Right lobe of liver (tissue), 6 donors: ENCODE results near the gene ERCC6. TPM values are rescaled to one million over a fixed set of nuclear protein-coding genes. Genes with fewer than 3 reads are reported as not detected.

ENCODE experiments used
- ATAC-seq, 4 donors: fragments of 200-7000 bp; cut with Tn5 transposase; one replicate each; pipeline ENCODE4 v1.9.1; 2020; ENCODE audit warnings: mild to moderate bottlenecking in 4 of 4, moderate library complexity in 4 of 4
- DNase-seq, 3 donors: peaks; one replicate each; pipeline ENCODE4 v3.0.0-alpha.2; 2020
- H3K27ac ChIP-seq, 3 donors: fragments of 200-600 bp; one replicate each; pipeline ENCODE4 v1.8.0; 2022
- H3K27me3 ChIP-seq, 2 donors: fragments of 200-600 bp; one replicate each; pipeline ENCODE4 v1.8.0; 2022
- H3K36me3 ChIP-seq, 4 donors: fragments of 200-600 bp; sonication (generic) in 1 of 4; one replicate each; pipeline versions ENCODE4 v1.5.1 to v1.8.0; 2017 to 2022; ENCODE audit warnings: control low read depth in 1 of 4
- H3K4me1 ChIP-seq, 4 donors: fragments of 200-600 bp; sonication (generic) in 1 of 4; one replicate each; pipeline versions ENCODE4 v1.5.1 to v1.8.0; 2017 to 2022; ENCODE audit warnings: control low read depth in 1 of 4
- H3K4me3 ChIP-seq, 3 donors: fragments of 200-600 bp; one replicate each; pipeline ENCODE4 v1.8.0; 2022
- H3K9me3 ChIP-seq, 4 donors: fragments of 200-600 bp; sonication (generic) in 1 of 4; one replicate each; pipeline versions ENCODE4 v1.5.1 to v1.8.0; 2017 to 2022; ENCODE audit warnings: control low read depth in 1 of 4
- CTCF ChIP-seq, 4 donors: fragments of 200-600 bp in 3 of 4; fragments of 450-650 bp in 1 of 4; IDR thresholded peaks; one replicate each; pipeline versions ENCODE4 v1.5.1 to v1.8.0; 2016 to 2022; ENCODE audit warnings: antibody characterized with exemption in 4 of 4, mild to moderate bottlenecking in 2 of 4
- POLR2A ChIP-seq: fragments of 450-650 bp; IDR thresholded peaks from one replicate; pipeline ENCODE4 v1.6.1; 2017; ENCODE audit warnings: antibody characterized with exemption, mild to moderate bottlenecking
- WGBS: methylation state at CpG from one replicate; pipeline ENCODE4 v1.1.6; 2018; ENCODE audit warnings: low coverage, low lambda C conversion rate; ENCODE audit not compliant: insufficient coverage; ENCODE audit errors: missing lambda C conversion rate; 5-methylcytosine and 5-hydroxymethylcytosine counted together
- intact Hi-C, 2 donors: fragments of 100-400 bp; cut with DNase I; formaldehyde crosslinking; loops; one replicate each; pipeline versions ENCODE4 v1.11.2 to v1.14.1; 2022
- total RNA-seq, 6 experiments: library from RNA; depleted of rRNA in 2 of 6; stranded (reverse); fragments of >200 nt in 2 of 6; fragmentation: NEBNext Ultra II Directional in 3 of 6; extraction: Animal tissue kit (Norgen Biotek cat#: 25700) in 3 of 6; gene quantifications; one replicate each; pipeline versions ENCODE4 v1.1.0 to v1.2.4, GENCODE V29; 2016 to 2023
- donor health status: DM: no; HTN: yes; CAD: no.
- donor health status: DM: no; HTN: no; CAD: no.
- donor health status: DM: no; HTN: no; CAD: no.
- donor health status: DM: no; HTN: yes; CAD: no.
- donor health status: DM: no; HTN: yes; CAD: no.

Gene ERCC6
- total RNA-seq, 6 experiments from 2014 or later, result 7.3 to 16.8 (median 10.6) TPM

- intact Hi-C loops, result no loop called here
- no peaks in the 10 kb centered on the region for H3K27me3 ChIP-seq
- ATAC-seq, result no peak
- TF ChIP-seq CTCF (IDR thresholded peaks at IDR 0.05) (no peak), POLR2A (no peak)
- DNase-seq, result no peak
- 80% methylated on average over 19 of the region's 20 CpGs for WGBS
- no peaks in the 10 kb centered on the region for H3K9me3 ChIP-seq
- H3K4me1 ChIP-seq, result peaks cover 0 to 9% (median 5%) of the 10 kb centered on the region in 4 donors
- H3K36me3 ChIP-seq, result no peaks in the 10 kb centered on the region
- peak overlapping the region in 1 of 3 donors; percentile 90 for H3K27ac ChIP-seq
- no peak overlapping the region for H3K4me3 ChIP-seq
These were observed 1.3 kb upstream of the ERCC6 start for GRCh38 chr10:49540056-49540797.

- intact Hi-C loops, result no loop called here
- peak; percentile 49 to 61 (median 52) for ATAC-seq
- WGBS, result 0% methylated on average over 25 of the region's 26 CpGs
- no peaks in the 10 kb centered on the region for H3K36me3 ChIP-seq
- TF ChIP-seq CTCF (IDR thresholded peaks at IDR 0.05) (no peak), POLR2A (no peak)
- DNase-seq, result peak in 2 of 3 donors; percentile 50 to 59
- H3K4me3 ChIP-seq, result peak overlapping the region; percentile 69 to 82 (median 75)
- no peaks in the 10 kb centered on the region for H3K27me3 ChIP-seq
- H3K4me1 ChIP-seq, result peaks cover 0 to 9% (median 5%) of the 10 kb centered on the region in 4 donors
- H3K27ac ChIP-seq, result peak overlapping the region; percentile 81 to 90 (median 86)
- no peaks in the 10 kb centered on the region for H3K9me3 ChIP-seq
These were observed 482 bp upstream of the ERCC6 start for GRCh38 chr10:49539320-49539885.

GRCh38 chr10:49534670-49535381, 4.1 kb downstream of the ERCC6 start:
- H3K4me3 ChIP-seq, result no peak overlapping the region
- intact Hi-C loops, result no loop called here
- DNase-seq (no peak), ATAC-seq (no peak)
- H3K27me3 ChIP-seq, result no peaks in the 10 kb centered on the region
- H3K9me3 ChIP-seq, result no peaks in the 10 kb centered on the region
- 74% methylated on average over 9 of the region's 9 CpGs for WGBS
- no peak for TF ChIP-seq POLR2A
- no peak for TF ChIP-seq CTCF (IDR thresholded peaks at IDR 0.05)
- H3K36me3 ChIP-seq, result peaks cover 0 to 28% (median 6%) of the 10 kb centered on the region in 4 donors
- H3K4me1 ChIP-seq, result peaks cover 0 to 9% (median 5%) of the 10 kb centered on the region in 4 donors
- H3K27ac ChIP-seq, result no peak overlapping the region

- Histone ChIP-seq H3K4me1 (no peaks in the 10 kb centered on the region), H3K4me3 (no peak overlapping the region), H3K36me3 (peaks cover 0 to 42% (median 10%) of the 10 kb centered on the region in 4 donors), H3K27me3 (no peaks in the 10 kb centered on the region), H3K27ac (no peak overlapping the region), H3K9me3 (no peaks in the 10 kb centered on the region)
- TF ChIP-seq CTCF (IDR thresholded peaks at IDR 0.05) (no peak), POLR2A (no peak)
- no peak for ATAC-seq
- 91% methylated on average over 8 of the region's 15 CpGs for WGBS
- no peak for DNase-seq
- intact Hi-C loops, result no loop called here
These were observed 6.5 kb downstream of the ERCC6 start for GRCh38 chr10:49532461-49532860.
